AG20443 (cell line): ENCODE data around the gene TMEM108.

ENCODE experiments used
- DNase-seq: peaks from one replicate; pipeline ENCODE4 v3.0.0; 2012; ENCODE audit warnings: low spot score, mixed read lengths

TMEM108 gene

DNA sequence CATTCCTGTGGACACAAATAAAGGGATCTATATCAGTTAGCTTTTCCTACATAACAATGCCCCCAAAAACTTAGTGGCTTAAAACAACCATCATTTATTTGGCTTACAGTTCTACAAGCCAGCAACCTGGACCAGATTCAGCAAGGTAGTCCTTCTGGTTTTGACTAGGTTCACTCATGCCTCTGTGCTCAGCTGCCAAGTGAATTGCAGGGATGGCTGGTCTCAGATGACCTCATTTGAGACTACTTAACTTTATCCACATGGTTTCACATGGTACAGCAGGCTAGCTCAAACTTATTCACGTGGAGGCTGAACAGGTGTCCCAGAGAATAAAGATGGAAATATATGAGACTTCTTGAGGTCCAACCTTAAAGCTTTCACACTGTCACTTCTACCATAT, 242.4 kb downstream of the TMEM108 start:
- no peak for DNase-seq

DNA sequence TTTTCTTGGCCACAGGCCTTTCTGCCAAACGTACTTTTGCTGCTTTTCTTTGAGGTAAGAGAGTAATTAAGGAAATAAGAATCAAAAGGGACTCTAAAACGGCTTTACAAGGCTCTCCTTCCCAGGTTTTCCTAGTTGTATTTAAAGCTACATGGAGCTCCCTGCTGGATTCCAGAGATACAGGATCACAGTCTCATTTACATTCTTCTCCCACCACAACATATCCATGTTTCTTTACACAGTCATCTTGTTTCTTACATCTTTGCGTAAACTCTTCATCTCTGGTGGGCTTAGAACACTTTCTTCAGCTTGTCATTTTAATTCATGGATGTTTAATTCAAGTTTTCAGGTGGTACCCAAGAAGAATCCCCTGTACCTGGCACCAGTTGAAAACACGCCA, 244.0 kb downstream of the TMEM108 start:
- peak; percentile 27 for DNase-seq

DNA sequence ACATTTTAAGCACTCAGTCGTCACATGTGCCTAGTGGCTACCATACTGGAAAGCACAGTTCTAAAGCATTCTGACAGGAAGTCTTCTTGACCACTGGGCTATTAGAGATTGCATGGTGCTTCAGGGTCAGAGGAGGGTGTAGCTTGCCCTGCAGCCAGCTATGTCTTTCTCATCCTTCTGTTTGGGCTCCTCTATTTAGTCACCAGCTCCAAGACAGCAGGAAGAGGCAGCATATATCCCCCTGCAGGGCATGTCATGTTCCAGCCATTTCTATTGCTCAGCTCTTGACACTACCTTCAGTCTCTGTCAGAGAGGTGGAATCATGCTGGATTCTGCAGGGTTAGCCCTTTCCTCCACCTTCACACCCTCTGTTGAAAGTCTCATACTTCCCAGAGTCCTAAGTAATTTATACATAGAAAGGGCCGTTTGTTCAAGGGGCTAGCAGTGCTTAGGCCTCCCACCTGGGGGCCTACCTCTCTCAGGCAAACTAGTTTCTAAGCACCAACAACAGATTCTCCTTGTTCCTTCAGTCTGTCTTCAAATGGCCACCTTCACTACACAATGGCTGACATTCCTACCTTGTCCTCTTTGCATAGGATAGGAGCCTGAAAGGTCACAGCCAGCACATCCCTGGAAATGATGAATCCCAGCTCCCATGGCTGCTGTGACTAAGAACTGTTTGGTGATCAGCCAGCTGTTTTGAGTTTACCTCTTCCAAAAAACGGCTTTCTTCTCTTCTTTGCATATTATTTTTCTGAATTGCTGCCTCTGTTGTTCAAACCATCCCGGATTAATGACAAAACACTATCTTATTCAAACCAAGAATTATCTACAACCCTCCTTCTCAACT, 246.0 kb downstream of the TMEM108 start:
- DNase-seq: peak; percentile 23

DNA sequence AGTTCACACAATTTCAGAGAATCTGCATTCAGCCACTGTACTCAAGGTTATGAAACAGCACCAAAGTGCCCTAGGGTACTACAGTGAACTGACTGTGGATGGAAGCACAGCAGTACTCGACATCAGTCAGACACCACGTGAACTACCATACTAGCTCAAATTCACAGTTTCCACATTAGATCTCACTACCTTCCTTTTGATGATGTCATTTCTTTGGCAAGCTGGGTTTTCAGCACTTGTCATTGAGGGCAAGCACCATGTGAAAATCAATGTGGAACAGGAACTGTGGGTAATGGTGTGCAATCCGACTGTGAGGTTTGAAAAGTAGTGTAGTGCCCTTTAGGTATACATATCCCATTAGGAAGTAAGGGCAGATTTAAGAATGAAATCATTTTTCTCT, 251.1 kb downstream of the TMEM108 start:
- DNase-seq: no peak

DNA sequence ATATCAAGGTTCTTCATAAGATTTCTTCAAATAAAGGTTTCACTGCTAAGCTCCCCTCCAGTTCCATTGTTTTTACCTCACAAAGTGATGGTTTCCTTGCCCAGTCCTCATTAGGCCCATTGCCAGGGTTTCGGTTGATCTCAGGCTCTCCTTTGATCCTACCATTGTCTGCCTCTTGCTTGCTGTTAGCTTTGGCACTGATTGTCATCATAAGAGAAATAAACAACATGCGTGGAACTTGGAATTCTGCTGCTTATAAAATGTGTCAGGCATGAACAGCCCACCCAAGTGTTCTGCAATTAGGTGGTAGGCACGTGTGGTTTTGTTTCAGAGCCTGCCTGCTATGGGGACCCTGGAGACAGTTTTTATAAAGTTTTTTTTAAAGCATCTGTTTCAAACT, 254.1 kb downstream of the TMEM108 start:
- no peak for DNase-seq

DNA sequence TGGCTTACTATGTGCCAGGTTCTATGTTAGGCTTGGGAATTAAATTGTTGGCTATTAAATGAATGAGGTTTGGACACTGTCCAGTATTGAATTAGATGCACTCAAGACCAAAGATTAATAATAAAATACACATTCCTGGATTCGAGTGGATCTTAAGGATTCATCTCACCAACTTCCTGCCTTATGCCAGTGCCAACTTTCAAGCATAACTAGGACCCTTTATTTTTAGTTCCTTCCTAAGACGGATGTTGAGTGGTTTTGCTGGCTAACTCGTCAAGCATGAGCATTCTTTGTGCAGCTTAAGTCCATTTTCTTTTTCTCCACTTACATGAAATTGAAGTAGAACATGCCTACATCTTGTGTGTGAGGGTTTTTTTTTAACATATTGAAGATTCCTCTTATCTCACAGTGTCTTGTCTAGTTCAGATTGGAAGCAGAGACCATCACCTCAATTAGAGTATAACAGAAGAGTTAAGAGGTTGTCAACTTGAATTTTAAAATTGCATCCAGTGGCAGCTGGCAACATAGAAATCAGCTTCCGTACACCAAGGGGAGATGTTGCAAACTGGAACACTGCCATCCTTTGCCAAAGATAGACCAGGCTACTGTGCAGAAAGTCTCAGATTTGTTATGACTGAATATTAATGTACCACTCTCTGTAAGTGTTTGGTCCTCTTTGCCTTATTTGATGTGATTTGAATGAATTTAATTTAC, 255.4 kb downstream of the TMEM108 start:
- no peak for DNase-seq

DNA sequence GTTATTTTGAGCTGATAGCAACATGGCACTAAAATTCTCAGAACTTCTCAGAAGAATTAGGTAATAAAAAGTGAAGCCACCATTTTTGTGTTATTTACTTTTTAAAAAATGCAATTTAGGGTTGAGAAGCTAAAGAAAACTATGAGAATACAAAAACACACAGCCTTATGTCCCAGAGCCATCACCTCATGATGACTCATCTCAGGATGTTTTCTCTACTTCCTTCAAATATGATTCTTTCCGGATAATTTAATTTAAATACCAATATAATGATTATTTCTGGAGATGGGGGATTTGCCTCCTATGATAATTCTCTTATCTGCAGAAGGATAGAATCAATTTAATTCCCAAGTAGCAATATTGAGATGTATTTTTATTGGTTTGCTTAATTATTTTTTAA, 256.1 kb downstream of the TMEM108 start:
- no peak for DNase-seq

DNA sequence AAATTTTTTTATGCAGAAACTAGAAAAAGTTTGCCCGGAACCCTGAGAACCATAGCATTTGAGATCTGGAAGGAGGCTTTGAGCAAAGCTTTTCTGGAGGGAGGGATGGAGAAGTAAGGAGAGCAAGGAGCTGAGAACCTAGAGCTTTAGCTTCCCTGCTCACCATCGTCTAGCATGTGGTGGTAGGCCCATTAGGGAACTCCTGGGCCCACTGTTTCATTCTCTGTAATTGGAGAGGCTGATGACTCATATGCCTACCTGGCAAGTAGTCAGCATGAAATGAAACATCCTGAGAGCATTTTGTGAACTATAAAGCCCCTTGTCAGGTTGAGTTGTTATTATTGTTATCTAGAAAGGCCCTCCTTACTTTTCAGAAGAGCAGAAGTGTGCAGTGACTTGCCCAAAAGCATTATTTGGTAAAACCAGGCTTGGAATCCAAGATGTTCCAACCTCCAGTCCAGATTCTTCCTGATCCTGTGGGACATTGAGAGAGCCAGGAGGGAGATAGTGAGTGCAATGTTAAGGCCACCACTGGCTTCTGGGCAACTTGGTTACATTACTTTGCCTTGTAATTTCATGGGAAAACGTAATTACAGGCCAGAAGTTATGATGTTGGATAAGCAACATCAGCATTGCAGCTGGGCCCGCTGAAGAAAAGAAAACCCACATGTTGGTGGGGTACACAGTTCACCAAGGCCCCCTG, 257.2 kb downstream of the TMEM108 start:
- peak; percentile 24 for DNase-seq

DNA sequence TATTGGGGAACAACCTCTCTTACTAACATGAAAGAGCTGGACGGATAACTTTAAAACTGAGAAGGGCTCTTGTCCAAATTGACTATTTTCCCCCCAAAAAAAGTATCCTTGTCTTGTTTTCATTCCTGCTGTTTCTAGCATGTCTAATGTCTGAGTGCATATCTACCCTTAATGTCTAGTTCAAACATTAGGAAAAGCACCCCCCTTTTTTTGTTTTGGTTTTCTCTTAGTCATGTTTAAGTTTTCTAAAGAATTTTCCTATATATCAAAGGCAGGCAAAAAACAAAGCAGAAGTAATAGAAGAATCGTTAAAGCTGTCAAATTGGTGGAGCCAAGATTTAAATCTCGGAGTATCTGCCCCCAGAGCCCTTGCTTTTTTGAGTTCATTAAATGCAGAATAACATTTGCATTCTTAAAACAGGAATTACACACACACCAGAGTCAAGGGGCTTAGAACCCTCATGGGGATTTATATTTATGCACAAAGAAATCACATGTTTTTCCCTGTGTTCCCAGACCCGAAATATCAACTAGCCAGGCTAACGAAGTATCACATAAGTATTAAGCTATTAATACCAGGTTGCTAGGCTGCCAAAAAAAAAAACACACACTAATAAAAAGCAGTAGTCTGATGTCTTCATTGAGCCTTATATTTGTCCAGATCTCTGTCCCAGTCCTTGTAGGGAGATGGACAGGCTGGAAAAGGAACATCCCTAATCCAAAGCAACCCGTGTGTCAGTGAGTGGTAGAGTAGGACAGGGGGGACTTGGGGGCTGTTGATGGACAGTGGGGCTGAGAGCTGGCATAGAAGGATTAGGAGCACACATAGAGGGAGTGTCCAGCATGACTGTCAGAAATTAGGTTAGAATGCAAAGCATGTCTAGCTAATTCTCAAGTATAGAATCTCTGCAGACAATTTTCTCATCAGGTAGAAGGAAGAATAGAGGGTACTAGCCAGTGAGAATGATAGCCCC, 258.0 kb downstream of the TMEM108 start:
- no peak for DNase-seq

DNA sequence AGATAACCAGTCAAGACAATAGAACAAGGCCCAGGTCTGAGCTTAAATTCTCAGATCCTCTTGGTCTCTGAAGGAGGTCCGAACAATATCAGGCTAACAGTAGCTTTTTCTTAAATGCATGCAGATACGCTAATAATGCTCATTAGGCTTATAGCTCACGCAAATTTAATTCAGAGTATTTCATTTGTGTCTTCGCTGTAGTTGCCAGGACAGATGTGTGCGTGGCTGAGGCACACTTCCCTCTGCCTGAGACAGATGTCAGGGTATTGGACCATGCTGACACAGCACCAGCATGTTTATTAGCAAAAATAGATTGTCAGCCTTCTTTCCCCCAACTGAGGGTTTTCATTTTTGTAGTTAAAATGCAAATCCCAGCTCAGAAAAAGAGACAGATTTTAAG, 258.8 kb downstream of the TMEM108 start:
- DNase-seq: no peak

DNA sequence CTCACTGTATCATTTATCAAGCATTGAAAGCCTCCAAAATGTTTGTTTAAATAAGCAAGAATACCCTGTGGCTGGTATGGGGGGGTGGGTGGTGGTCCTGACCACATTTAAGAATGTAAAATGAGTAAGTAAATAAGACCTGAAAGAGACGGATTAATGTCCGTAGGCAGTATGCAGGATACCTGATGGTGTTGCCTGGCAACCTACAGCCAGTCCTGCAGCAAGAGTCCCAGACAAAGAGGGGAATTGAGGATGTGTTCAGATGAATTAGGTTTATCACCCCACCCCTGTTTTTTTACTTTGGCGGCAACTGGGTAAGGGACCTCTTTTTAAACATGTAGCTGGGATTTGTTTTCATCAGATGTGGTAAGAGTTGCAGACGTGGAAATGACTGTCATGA, 261.9 kb downstream of the TMEM108 start:
- DNase-seq: no peak

DNA sequence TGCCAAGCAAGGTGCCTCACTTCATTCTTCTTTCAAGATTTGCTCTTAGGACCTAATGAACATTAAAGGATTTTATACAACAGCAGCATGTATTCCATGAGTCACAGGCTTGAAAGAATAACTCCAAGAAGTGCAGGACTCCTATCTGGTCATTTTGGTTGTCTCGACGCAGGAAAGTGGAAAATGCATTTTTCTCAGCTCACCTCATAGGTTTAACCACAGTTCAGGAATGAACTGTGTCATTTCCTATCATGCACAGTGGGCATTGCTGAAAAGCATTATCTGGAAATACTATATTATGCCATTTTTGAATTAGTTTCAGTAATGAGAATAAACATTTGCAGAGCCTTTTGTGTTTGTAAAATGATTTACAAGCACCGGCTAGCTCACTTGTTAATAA, 263.0 kb downstream of the TMEM108 start:
- DNase-seq: peak; percentile 64

DNA sequence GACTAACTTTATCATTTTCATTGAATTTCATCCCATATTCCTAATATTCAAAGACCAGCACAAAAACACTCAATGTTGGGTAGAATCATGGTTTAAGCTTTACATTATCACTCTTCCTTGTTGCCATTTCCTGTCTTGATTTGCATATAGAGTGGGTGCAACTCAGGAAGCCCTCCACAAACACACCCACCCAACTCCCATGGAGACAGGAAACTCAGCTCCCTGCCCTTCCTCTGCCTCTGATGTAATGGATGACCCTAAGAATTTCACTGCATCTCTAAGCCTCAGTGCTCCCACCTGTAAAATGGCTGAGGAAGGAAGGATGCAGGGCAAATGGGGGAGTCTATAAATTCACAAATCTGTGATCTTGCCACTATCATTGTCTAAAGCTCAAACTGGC, 263.5 kb downstream of the TMEM108 start:
- no peak for DNase-seq

DNA sequence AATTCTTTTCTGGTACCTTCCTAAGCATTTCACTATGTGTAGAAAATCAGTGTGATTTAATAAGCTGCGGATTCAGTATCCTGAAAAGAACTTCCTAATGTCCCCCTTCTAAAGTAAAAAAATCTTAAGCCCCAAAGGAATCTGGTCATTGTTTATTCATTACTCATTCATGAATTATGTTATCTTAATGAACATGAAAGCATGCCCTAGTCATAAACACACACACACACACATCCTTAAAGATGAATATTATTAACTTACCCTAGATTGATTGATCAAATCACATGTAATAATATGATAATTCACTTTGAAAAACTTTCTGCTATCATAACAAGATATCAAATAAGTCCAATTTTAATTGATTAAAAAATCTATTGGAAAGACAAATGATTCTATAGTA, 265.2 kb downstream of the TMEM108 start:
- DNase-seq: no peak

DNA sequence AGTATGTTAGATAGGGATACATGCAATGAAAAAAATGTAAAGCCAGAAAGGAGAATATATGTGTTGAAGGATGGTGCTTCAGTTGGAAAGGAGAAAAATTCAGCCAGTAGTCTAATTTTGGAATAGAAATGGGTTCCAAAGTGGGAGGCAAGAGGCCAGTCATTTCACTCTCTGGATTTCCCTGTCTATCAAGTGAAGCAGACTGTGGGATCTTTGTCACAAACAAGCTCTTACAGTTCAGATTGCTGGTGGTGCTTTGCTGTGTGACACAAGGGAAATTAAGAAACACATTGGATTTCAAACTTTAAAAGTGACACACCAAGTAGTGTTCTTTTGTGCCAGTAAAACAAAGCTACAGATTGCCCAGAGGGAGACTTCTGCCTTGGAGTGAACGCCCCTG, 279.7 kb downstream of the TMEM108 start:
- DNase-seq: no peak

DNA sequence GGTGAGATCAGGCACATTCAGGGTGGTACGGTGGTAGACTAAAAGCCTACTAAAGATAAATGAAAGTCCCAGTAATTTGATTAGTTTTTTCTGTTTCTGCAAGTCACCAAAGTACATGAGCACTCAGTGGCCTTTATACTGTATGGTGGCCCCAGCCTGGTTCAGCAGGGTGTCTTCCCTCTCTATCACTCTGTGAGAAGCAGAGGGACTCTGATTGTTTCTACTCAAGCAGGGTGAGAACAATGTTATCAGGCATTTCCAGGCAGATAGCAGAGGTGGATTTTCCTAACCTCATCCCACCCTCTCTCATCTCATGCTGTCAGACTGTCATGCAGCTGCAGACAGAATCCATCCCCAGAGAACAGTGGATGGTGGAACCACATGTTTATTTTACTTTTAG, 290.2 kb downstream of the TMEM108 start:
- DNase-seq: no peak

DNA sequence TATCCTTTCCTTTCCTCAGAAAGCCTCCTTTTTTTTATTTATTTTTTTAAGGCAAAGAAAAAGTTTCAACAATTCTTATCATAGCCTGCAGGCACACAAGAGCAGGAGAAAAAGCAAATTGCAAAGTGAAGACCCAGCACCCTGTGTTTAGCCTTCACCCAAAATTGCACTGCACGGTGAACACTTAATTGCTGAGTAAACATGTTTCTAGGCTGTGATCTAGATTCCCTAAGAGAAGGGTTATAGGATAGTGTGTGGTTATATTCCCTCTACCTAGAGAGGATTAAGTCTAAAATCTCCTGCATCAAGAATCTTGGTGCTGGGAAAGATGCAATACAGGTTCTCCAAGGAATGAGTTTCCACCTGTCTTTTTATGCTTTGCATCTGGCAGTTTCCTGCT, 291.4 kb downstream of the TMEM108 start:
- no peak for DNase-seq

DNA sequence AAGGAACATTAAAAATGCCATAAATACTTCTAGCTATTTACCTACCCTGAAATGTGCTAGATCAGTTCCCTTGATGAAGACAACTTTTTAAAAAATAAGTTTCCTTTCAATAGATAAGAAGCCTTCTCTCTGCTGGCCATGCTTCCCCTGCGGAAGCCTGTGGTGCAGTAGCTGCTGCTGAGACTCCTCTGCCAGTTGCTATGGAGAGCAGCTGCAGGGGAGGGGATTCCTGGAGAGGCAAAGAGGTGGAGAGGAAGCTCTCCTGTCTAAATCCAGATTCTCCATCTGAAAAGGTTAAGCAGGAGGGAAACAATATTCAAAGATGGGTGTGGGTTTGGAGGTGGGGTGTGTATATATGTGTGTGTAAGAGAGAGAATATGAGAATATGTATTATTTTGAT, 291.9 kb downstream of the TMEM108 start:
- DNase-seq: no peak

DNA sequence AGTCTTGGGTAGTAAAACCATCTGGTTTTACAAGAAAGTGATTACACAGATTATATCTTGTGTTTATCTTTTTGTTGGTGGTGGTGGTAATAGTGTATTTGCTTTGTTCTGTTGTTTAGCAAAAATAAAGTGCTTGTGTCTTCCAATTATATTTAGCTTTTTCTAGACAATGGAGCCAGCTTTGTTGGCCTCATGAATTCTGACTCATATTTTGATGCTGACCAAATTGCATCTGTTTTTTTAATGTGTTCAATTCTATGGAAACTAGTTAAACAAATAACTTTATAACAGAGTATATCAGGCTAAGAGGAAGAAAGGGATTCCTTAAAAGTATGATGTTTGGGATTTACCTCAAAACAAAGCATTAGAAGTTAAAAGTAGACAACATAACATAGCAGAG, 292.3 kb downstream of the TMEM108 start:
- DNase-seq: no peak

DNA sequence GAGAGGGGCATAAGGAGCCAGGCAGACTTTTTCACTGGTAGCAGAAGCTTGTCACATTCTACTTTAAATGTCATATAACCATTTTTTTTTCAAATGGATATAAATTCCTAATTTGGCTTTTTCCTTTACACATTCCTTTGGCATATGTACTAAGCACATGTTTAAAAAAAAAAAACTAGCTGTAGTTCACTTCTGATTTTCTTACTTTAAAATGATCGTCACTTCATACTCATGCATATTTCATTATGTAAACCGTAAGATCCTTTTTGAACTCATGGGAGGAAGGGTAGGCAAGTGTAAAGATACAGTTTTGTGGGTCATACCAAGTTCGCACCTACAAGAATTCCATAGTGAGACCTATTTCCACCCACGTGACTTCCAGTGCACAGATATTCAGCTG, 316.5 kb downstream of the TMEM108 start:
- DNase-seq: no peak

DNA sequence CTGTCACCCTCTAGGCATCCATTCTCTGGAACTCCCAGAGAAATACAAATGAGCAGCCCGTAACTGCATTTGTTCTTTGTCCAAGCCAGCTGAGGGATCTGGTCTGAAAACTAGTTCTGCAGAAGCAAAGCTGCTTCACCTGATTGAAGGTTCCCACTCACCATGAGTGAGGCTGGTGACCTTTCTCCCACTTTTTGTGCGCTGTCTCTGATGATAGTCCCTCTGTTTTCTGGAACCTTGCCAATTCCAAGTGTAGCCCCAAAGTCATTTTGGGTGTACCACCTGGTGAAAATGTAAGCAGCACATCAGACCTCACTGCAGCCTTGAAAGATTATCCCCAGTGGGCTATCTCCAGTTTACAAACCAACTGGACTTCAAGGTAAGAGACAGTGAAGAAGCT, 322.3 kb downstream of the TMEM108 start:
- DNase-seq: no peak

DNA sequence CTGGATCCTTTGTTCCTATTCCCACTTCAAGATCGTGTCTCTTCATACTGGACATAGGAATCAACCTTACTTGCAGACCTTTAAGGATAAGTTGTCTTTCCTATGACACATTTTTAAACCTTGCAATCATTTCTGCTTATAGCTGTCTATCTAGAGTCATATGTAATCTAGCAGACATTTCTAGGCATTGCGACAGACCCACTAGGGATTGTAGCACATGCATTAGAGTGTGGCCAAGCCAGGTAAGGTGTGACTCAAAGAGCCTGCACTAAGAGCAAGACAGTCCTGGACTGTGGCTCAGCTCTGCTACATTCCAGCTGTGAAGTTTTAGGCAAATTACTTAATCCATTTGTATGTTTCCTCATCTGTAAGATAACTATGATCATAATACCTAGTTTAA, 322.8 kb downstream of the TMEM108 start:
- DNase-seq: no peak
